ENCODE results near the gene SLC2A14.
"Not testable (repeated sequence)": the region's sequence is repeated elsewhere in the genome, so short reads cannot be mapped to it uniquely, and the experiment has no call there.

Gene SLC2A14

DNA sequence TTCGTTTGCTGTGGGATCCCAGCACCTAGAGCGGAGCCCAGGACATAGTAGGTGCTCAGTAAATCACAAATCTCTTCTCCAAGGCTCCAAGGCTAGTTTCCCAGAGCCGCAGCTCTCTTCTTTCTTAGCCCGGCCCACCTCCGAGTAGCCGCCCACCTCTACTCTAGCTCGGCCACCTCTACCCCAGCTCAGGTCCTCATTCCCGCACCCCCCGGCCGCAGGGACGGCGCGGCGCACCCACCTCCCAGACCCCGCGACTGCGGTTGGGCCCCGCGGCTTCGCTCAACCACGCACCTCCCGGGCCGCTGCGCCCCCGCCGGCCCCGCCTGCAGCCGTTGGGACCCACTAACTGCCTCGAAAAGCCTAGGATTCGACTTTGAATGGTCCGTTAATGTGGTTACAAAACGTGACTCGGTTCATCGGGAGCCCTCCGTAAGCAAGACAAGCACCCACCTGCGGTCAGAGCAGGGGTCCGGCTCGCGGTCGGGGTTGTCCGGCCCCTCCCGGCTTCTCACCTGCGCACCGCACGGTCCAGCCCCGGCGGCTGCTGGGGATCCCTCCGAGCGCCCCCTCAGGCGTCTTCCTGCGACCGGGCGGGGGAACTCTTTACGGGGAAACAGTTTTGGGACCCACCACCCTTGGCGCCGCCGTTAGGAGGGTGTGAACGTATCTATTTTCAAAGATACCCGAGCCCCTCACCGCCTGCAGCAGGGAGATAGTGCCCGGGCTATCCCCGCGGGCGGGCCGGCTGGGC lies at the start of gene SLC2A14:
SLC2A14 (minus strand) TSS at position 350 of the 754 bp plus-strand sequence. CDS start 3,035 bp downstream, outside the sequence.
- DNase-seq = no peak

DNA sequence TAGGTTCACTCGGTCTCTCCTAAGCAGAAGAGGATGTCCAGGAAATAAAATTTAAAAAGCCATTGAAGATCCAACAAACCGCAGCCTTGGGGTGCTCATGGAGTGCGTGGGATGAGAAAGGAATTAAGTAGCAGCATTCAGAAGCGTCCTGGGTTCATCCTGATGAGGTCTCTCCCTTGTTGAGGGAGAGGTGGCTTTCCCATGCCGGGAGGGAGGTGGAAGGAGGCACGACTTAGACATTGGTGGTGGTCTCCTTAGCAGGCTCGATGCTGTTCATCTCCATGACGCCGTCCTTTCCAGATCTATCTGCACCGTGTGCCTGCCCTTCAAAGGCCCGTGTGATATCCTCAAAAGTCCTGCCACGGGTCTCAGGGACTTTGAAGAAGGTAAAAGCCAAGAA lies 48.5 kb upstream of the SLC2A14 start:
- not testable (repeated sequence) for DNase-seq

DNA sequence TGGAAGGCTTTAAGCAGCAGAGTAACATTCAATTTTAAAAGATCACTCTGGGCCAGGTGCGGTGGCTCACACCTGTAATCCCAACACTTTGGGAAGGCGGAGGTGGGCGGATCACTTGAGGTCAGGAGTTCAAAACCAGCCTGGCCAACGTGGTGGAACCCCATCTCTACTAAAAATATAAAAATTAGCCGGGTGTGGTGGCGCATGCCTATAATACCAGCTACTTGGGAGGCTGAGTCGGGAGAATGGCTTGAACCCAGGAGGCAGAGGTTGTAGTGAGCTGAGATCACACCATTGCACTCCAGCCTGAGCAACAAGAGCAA lies 45.5 kb upstream of the SLC2A14 start:
- not testable (repeated sequence) for DNase-seq

DNA sequence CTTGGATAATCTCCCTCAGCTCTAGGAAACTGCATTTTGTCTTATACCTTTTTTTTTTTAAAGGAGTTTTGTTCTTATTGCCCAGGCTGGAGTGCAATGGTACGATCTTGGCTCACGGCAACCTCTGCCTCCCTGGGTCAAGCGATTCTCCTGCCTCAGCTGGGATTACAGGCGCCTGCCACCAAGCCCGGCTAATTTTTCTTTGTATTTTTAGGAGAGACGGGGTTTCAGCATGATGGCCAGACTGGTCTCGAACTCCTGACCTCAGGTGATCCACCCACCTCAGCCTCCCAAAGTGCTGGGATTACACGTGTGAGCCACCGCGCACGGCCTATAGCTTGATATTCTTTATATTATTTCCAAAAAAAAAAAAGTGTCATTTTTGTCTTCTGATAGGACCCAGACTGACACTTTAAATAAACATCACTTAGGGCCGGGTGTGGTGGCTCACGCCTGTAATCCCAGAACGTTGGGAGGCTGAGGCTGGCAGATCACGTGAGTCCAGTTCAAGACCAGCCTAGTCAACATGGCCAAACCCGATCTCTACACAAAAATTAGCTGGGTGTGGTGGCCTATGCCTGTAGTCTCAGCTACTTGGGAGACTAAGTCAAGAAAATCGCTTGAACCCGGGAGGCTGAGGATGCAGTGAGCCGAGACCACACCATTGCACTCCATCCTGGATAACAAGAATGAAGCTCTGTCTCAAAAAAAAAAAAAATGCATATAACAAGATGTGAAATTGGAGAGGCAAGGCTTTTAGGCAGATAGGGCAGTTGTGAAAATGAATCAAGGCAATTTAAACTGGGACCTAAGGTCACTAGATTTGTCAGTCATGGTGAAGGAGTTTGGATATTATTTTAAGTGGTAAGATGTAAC lies 44.9 kb upstream of the SLC2A14 start:
- no peak for DNase-seq

DNA sequence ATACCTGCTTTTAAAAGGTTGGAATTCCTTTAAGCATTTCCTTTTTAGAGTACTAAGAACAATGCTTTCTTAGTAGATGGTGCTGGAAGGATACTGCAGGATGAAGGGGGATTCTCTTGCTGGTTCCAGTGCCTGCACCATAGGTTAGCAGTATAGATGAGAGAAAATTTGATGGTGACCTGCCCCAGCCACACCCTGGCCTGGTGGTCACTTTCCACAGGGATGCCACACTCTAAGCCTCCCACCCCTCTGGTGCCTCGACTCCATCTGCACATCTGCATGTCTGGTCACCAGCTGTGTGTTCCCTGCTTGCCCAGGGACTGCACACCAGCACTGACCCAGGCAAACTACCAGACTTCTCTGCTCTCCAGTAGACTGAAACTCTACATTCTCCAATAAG lies 44.2 kb upstream of the SLC2A14 start:
- DNase-seq = no peak

DNA sequence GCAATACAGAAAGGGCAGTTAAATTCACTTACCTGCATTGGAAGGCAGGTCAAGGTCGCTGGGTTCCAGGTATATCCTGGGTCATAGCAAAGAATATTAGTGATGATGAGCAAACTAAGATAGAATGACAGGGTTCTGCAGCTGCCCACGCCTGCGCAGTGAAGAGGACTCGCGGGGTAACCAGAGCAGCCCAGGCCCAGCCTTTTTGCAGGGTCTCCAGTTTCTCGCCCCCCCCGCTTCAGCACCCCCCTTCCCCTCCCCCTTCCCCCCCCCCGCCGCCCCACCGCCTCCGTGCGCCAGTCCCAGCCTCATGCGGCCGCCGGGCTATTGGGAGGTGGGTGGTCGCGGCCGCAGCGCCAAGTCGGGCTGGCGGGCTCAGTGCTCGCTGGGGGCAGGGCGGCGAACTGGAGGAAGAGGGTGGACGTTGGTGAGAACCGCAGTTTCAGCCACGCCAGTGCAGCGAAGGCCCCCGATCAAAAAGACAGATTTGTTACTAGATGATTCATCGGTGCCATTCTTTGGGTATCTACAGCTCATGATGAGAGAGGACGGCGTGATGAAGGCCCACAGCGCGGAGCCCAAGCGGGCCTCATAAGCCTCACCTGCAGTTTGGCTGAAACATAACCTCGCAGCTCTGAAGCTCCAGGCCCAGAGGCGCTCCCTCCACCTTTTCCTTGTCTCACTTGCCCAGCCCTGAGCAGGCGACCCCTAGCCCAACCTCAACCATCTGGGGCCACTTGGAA lies 43.1 kb upstream of the SLC2A14 start:
- DNase-seq = no peak

DNA sequence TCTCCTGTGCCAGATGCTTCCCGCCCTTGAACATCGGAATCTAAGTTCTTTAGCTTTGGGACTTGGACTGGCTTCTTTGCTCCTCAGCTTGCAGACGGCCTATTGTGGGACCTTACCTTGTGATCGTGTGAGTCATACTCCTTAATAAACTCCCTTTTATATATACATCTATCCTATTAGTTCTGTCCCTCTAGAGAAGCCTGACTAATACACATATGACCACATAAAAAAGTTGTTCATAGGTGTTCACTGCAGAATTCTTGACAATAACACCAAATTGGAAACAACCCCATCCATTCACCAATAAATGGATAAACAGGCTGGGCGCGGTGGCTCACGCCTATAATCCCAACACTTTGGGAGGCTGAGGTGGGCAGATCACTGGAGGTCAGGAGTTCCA lies 37.4 kb upstream of the SLC2A14 start:
- DNase-seq = not testable (repeated sequence)

DNA sequence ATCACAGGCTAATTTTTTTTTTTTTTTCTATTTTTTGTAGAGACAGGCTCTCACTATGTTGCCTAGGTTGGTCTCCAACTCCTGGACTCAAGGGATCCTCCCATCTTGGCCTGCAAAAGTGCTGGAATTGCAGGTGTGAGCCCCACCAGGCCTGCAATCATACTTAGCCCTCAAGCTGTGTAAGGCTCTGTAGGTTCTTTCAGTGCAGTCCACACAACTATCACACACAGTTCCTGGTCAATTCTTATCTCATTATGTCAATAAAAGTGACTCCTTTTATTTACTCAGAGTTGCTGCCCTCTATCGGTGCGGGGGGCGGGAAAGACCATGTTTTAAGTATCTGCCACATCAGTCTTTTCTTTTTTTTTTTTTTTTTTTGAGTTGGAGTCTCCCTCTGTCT lies 34.3 kb upstream of the SLC2A14 start:
- no peak for DNase-seq

DNA sequence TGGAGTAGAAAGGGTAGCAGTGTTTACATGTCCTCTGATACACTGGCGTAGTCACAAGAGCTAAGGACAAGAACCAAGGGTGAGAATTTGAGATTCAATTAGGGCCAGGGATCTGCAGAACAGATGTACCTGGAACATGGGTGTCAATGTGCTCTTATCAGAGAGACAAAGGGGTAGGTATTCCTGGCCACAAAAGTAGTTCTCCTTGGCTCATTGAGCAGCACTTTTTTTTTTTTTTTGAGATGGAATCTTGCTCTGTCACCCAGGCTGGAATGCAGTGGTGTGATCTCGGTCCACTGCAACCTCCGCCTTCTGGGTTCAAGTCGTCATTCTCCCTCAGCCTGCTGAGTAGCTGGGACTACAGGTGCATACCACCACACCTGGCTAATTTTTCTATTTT lies 33.6 kb upstream of the SLC2A14 start:
- not testable (repeated sequence) for DNase-seq

DNA sequence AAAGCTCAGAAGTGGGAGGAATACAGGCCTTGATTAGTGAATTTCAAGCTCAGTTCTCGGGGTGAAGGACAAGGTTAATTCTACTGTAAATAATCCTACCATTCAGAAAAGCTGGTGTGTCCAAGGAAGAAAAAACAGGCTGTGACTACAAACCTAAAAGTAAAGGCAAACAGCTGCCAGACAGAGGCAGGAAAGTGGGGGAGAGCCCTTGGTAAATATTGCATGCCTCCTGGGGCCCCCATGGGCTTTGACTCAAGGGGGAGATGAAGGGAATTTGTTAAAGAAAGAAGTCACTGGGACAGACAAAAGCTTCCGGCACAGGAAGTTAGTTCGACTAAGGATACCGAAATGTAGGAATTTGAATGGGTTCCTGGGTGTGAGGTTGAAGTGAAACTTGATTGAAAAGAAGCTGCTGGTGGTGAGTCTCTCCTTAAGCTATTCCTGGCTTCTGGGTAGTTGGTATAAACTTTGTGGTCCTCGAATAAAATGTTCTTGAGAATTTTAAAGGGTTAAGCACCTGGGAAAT lies 32.9 kb upstream of the SLC2A14 start:
- DNase-seq = not testable (repeated sequence)

DNA sequence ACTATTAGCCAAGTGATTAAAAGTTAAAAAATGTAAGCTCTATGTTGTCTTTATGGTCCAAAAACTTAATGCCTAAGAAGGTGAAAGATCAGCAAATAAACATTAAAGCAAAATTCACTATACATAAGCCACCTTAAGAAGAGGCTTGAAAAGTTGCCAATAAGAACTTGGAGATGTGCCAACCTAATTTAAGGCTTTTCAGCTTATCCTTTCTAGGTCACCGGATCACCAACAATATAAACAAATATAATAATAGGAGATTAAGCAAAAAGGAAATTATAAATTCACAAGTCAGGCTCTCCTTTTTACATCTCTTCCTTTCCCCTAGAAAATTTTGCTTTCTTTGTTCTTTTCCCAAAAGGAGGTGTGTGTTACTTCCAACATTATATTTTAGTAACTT lies 32.4 kb upstream of the SLC2A14 start:
- DNase-seq = peak; percentile 16

DNA sequence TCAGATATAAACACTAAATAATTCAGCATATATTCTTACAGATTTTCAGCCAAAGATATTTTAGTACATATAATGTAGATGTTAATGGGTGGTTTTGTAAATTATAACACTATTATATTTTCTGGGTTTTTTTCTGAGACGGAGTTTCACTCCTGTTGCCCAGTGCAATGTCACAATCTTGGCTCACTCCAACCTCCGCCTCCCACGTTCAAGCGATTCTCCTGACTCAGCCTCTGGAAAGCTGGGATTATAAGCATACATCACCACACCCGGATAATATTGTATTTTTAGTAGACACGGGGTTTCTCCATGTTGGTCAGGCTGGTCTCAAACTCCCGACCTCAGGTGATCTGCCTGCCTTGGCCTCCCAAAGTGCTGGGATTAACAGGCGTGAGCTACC lies 29.7 kb upstream of the SLC2A14 start:
- DNase-seq = not testable (repeated sequence)

DNA sequence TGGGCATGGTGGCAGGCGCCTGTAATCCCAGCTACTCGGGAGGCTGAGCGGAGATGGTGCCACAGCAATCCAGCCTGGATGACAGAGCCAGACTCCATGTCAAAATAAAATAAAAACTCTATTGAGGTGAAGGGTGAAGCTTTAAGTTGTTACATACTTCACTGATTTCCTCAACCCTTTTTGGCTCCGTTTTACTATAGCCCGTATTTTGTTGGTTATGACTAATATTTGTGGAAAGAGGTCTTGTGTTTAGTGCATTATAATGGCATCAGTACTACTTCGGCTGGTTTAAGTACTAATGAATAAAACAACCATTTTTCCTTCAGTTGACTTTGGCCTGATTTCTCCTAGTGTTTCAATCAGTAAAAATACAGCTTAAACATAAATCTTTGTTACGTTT lies 27.0 kb upstream of the SLC2A14 start:
- DNase-seq = no peak

DNA sequence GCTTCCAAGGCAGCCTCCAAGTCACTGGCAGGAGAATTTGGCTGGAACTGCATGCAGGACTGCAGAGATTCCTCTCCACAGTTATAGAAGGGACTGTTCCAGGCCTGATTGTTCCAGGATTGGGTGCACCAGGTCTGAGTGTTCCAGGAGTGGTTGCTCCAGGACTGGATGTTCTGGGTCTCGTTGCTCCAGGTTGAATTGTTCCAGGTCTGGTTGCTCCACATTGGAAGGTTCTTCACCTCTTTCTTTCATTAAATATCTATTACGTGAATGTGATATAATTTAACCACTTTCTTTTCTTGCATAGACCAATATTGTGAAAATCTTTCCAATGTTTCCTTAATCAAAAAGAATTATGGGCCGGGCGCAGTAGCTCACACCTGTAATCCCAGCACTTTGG lies 24.0 kb upstream of the SLC2A14 start:
- not testable (repeated sequence) for DNase-seq

DNA sequence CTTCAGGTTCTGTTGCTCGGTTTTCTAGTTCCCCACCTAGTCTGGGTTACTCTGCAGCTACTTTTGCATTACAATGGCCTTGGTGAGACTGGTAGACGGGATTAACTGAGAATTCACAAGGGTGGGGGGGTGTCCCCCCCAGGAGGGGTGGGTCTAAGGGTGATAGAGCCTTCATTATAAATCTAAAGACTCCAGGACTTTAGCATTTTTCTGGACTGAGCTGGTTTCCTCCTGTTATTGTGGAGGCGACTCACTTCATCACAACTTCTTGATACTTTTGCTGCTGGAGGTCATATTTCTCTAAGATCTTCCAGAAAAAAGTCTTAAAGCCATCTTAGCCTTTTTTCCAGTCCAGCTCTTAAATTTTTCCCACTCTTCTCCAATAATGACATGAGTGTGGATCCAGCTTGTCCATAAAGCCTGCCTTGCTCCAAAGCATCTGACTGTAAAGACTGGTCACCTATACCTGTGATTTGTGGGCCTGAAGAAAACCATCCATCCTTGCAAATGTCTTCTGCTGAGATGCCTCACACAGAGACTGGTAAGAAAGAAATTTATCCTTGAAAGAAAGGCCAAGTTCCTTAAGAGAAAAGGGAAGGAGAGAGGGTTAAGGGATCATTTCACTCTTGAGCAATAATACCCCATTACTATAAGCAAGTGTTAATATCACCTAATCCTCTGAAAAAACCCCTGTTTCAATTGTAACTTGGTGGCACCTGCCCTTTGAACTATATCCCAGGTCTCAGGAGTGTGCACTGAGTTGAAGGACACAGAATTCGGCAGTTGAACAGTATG lies 19.7 kb upstream of the SLC2A14 start:
- DNase-seq = no peak

DNA sequence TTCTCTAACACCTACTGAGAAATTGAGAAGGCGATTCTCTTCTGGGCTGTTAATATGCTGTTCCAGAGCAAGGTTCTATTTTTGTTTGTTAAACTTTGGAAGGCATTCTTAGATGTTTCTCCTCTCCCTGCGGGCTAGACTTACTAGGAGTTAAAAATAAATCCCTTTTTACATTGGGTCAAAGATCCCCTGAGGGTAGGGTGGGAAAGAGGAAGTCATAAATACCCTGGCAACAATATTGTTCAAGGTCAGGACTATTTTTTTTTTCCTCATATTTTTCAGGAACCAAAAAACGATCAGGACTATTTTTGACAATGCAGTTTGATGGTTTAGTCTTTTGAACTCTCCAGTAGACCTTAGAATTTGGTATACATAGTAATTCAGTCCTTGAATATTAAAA lies 12.0 kb upstream of the SLC2A14 start:
- DNase-seq = no peak

DNA sequence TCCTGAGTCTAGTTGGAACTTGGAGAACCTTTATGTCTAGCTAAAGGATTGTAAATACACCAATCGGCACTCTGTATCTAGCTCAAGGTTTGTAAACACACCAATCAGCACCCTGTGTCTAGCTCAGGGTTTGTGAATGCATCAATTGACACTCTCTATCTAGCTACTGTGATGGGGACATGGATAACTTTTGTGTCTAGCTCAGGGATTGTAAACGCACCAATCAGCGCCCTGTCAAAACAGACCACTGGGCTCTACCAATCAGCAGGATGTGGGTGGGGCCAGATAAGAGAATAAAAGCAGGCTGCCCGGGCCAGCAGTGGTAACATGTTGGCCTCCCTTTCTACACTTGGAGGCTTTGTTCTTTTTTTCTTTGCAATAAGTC lies 9.0 kb upstream of the SLC2A14 start:
- not testable (repeated sequence) for DNase-seq

DNA sequence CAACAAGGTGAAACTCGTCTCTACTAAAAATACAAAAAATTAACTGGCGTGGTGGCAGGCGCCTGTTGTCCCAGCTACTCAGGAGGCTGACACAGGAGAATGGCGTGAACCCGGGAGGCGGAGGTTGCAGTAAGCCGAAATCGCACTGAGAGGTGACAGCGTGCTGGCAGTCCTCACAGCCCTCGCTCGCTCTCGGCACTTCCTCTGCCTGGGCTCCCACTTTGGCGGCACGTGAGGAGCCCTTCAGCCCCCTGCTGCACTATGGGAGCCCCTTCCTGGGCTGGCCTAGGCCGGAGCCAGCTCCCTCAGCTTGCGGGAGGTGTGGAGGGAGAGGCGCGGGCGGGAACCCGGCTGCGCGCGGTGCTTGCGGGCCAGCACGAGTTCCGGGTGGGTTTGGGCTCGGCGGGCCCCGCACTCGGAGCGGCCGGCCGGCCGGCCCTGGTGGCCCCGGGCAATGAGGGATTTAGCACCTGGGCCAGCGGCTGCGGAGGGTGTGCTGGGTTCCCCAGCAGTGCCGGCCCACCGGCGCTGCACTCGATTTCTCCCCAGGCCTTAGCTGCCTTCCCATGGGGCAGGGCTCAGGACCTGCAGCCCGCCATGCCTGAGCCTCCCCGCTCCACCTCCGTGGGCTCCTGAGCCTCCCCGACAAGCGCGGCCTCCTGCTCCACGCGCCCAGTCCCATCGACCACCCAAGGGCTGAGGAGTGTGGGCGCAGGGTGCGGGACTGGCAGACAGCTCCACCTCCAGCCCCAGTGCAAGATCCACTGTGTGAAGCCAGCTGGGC lies 8.4 kb upstream of the SLC2A14 start:
- not testable (repeated sequence) for DNase-seq

DNA sequence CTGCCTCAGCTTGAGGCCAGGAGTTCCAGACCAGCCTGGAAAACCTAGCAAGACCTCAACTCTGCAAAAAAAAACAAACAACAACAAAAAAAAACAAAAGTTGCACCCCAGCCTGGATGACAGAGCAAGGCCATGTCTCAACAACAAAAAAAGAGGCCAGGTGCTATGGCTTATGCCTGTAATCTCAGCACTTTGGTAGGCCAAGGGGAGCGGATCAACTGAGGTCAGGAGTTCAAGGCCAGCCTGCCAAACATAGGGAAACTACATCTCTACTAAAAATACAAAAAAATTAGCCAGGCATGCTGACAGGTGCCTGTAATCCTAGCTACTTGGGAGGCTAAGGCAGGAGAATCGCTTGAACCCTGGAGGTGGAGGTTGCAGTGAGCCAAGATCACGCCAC lies 6.5 kb upstream of the SLC2A14 start:
- no peak for DNase-seq

DNA sequence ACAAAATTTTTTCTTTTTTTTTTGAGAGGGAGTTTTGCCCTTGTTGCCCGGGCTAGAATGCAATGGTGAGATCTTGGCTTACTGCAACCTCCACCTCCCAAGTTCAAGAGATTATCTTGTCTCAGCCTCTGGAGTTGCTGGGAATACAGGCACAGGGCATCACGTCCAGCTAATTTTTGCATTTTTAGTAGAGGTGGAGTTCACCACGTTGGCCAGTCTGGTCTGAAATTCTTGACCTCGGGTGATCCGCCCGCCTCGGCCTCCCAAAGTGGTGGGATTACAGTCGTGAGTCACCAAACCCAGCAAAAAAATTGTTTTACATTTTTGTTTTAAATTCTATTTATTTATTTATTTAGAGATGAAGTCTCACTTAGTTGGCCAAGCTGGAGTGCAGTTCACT lies 4.7 kb upstream of the SLC2A14 start:
- DNase-seq = no peak

DNA sequence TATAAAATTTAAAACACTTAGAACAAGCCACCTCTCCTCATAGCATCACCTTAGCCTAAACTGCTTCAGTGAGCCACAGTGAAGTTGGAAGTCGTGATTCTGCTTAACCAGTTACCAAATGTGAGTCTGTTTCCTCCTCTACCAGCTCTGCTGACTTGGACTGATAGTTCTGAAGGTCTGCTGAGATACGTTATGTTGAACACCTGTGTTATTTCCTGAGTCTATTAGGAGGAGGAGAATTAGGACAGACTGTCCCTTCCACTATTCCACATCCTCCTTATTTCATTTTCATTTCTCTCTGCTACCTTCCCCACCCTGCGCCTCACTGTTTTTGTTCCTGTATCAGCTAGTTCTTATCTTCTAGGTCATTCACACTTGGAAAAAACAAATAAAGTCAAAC lies 2.4 kb downstream of the SLC2A14 start:
- no peak for DNase-seq

DNA sequence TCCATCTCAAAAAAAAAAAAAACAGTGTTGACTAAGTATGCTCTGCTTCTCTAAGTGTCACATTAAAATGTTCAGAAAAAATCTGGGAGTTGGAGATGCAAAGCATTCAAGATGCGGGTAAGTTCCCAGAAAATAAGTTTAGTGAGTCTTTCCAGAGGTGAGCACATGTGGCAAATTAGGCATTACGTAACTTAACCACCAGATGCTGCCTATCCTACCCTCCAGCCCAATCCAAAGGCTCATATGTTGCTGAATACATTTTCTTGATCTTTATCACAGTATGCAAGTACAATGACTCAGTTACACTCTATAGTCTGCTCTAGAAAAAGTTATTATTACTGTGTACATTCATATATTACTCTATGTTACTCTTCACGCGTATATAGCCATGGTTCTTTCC lies 3.6 kb downstream of the SLC2A14 start:
- no peak for DNase-seq

Measured in NCI-H1105 treated with DMSO at 0.1 percent for 48 hours (cell line).